K562 treated with DMSO at 1 percent for 24 hours (cell line): ENCODE measurements around the gene TMEM17. TPM values are rescaled to one million over a fixed set of nuclear protein-coding genes. Genes with fewer than 3 reads are reported as not detected.

Experiments used
- total RNA-seq: library from RNA; unstranded; fragments of 300-600 nt; gene quantifications from 2 replicates; pipeline ENCODE4 v1.2.3, GENCODE V29; 2022; ENCODE audit warnings: low read depth; ENCODE audit not compliant: insufficient read depth

Gene TMEM17, protein sequence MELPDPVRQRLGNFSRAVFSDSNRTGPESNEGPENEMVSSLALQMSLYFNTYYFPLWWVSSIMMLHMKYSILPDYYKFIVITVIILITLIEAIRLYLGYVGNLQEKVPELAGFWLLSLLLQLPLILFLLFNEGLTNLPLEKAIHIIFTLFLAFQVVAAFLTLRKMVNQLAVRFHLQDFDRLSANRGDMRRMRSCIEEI
- total RNA-seq = 0.50 and 0.86 TPM in 2 replicates

GRCh38 chr2:62505750-62506420 is at the start of gene TMEM17:
Gene TMEM17 (minus strand): TSS chr2:62506195. CDS start chr2:62506129, 66 bp downstream.

Other genes with a start within 250 kb of the TMEM17 start
- 16.4 and 22.0 TPM in 2 replicates for gene EHBP1, start 199.5 kb upstream of the TMEM17 start, total RNA-seq